Measurements from ENCODE around the gene THRAP3. TPM values are rescaled to one million over a fixed set of nuclear protein-coding genes. Genes with fewer than 3 reads are reported as not detected.
A peak's percentile ranks its signal among the peaks of the same experiment; 100 is the strongest.

The THRAP3 gene
- total and polyA plus RNA-seq, 9 of the 15 experiments (the other 6 are each of a cell fraction or from before 2014, with no cell fraction given), result 66.2 to 135 (median 113) TPM

GRCh38 chr1:36305915-36306209 lies 81.6 kb downstream of the THRAP3 start:
- CTCF ChIA-PET (ENCODE audit: low intra/inter-chr PET ratio), result no interaction called here
- no peaks in the 10 kb centered on the region; the same call in 1 of the 2 replicates for H4K20me1 ChIP-seq (replicated peaks; ENCODE audit: control insufficient read depth, insufficient read depth, low read length)
- H3K36me3 ChIP-seq (ENCODE audit: control insufficient read depth, insufficient read depth, low read length), result peaks cover 43% of the 10 kb centered on the region
- 84% methylated on average over 5 of the region's 7 CpGs for WGBS (ENCODE audit: insufficient coverage, low coverage, missing lambda C conversion rate)
- peak overlapping the region; percentile 50; the same call in 2 of the 3 replicates for H3K27ac ChIP-seq (ENCODE audit: extremely low read depth, low read depth, low read length)
- H3K79me2 ChIP-seq (ENCODE audit: control insufficient read depth, insufficient read depth, low read length), result no peaks in the 10 kb centered on the region
- TF ChIP-seq, protein P1, sequence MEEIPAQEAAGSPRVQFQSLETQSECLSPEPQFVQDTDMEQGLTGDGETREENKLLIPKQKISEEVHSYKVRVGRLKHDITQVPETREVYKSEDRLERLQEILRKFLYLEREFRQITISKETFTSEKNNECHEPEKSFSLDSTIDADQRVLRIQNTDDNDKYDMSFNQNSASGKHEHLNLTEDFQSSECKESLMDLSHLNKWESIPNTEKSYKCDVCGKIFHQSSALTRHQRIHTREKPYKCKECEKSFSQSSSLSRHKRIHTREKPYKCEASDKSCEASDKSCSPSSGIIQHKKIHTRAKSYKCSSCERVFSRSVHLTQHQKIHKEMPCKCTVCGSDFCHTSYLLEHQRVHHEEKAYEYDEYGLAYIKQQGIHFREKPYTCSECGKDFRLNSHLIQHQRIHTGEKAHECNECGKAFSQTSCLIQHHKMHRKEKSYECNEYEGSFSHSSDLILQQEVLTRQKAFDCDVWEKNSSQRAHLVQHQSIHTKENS (CRISPR knock-in tag; IDR thresholded peaks at IDR 0.05), result no peak
- TF ChIP-seq KLF16 (IDR thresholded peaks at IDR 0.05), result 0 out of 2 replicates have a peak, but pooled peaks have one; percentile 20
- TF ChIP-seq, protein P2, sequence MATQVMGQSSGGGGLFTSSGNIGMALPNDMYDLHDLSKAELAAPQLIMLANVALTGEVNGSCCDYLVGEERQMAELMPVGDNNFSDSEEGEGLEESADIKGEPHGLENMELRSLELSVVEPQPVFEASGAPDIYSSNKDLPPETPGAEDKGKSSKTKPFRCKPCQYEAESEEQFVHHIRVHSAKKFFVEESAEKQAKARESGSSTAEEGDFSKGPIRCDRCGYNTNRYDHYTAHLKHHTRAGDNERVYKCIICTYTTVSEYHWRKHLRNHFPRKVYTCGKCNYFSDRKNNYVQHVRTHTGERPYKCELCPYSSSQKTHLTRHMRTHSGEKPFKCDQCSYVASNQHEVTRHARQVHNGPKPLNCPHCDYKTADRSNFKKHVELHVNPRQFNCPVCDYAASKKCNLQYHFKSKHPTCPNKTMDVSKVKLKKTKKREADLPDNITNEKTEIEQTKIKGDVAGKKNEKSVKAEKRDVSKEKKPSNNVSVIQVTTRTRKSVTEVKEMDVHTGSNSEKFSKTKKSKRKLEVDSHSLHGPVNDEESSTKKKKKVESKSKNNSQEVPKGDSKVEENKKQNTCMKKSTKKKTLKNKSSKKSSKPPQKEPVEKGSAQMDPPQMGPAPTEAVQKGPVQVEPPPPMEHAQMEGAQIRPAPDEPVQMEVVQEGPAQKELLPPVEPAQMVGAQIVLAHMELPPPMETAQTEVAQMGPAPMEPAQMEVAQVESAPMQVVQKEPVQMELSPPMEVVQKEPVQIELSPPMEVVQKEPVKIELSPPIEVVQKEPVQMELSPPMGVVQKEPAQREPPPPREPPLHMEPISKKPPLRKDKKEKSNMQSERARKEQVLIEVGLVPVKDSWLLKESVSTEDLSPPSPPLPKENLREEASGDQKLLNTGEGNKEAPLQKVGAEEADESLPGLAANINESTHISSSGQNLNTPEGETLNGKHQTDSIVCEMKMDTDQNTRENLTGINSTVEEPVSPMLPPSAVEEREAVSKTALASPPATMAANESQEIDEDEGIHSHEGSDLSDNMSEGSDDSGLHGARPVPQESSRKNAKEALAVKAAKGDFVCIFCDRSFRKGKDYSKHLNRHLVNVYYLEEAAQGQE (IDR thresholded peaks at IDR 0.05; ENCODE audit: borderline replicate concordance), result peak; percentile 71
- TF ChIP-seq, protein P2 (CRISPR knock-in tag; IDR thresholded peaks at IDR 0.05; ENCODE audit: low read depth), result no peak
- TF ChIP-seq CBX1 (IDR thresholded peaks at IDR 0.05; ENCODE audit: low read depth), result 0 out of 2 replicates have a peak, but pooled peaks have one; percentile 44
- no peak for TF ChIP-seq GABPB1 (CRISPR knock-in tag; IDR thresholded peaks at IDR 0.05)
- 0 out of 2 replicates have a peak, but pooled peaks have one; percentile 16 for TF ChIP-seq MBD2 (IDR thresholded peaks at IDR 0.05; ENCODE audit: borderline replicate concordance, low read depth)
- TF ChIP-seq EGR1 (conservative IDR thresholded peaks at IDR 0.05), result 0 out of 2 replicates have a peak, but pooled peaks have one; percentile 57
- H3K4me1 ChIP-seq (replicated peaks in 1 of 2; ENCODE audit: control insufficient read depth in 2 of 2, insufficient read depth in 2 of 2, low read length in 2 of 2), result peaks cover 4 to 23% of the 10 kb centered on the region in 2 experiments; a peak in 3 of 5 replicates
- no peaks in the 10 kb centered on the region for H3K27me3 ChIP-seq (ENCODE audit: control insufficient read depth in 2 of 2, insufficient read depth in 2 of 2, low read length in 2 of 2)
- DNase-seq (ENCODE audit: extremely low read depth in 1 of 4, low spot score in 3 of 4) (peak in 1 of 4 experiments; percentile 24), ATAC-seq (no peak; the same call in 2 of the 3 replicates), FAIRE-seq (no peak)
- H3K9ac ChIP-seq (ENCODE audit: insufficient read depth in 1 of 2, low read depth in 2 of 2, low read length in 2 of 2), result peak overlapping the region in 1 of 2 experiments; percentile 82; a peak in 2 of 4 replicates
- POLR2A ChIA-PET, result interaction anchor here (0.8 to 1.5 kb wide), 8 partner anchors 9 to 83 kb away, joined by 3 to 9 read pairs (median 4); no protein-coding TSS in a partner anchor
- no peak overlapping the region for H3K4me3 ChIP-seq
- peaks cover 7% of the 10 kb centered on the region for H3K9me1 ChIP-seq (ENCODE audit: control insufficient read depth, insufficient read depth, low read length)
- no peak overlapping the region for H3K4me2 ChIP-seq (ENCODE audit: insufficient read depth, low read length)
- H3K9me3 ChIP-seq (replicated peaks; ENCODE audit: control insufficient read depth, insufficient read depth, low read depth, low read length), result no peaks in the 10 kb centered on the region
- no TSS peak for BruUV-seq (replicated peaks)
- H2AFZ ChIP-seq (ENCODE audit: low read depth, low read length), result no peak overlapping the region
- in situ Hi-C loops (cut with MboI) (no loop called here), intact Hi-C loops (cut with micrococcal nuclease) (no loop called here)

Measured in K562 (cell line).